IPS DF 6.9 (cell line): Measurements from ENCODE around the gene NKPD1.
"Not testable (repeated sequence)": the region's sequence is repeated elsewhere in the genome, so short reads cannot be mapped to it uniquely, and the experiment has no call there.

Experiments used
- DNase-seq: peaks from one replicate; pipeline ENCODE4 v3.0.0-alpha.2; 2013; ENCODE audit warnings: low read depth, low spot score
- H3K27ac ChIP-seq: one replicate; pipeline ENCODE4 v1.5.1; 2013; ENCODE audit warnings: low read length, control low read depth
- H3K27me3 ChIP-seq: 2 replicates; pipeline ENCODE4 v1.6.1; 2013; ENCODE audit warnings: mild to moderate bottlenecking, low read length; ENCODE audit not compliant: control insufficient read depth, insufficient read depth
- H3K36me3 ChIP-seq: 2 replicates; pipeline ENCODE4 v1.6.1; 2013; ENCODE audit warnings: low read length; ENCODE audit not compliant: control insufficient read depth, insufficient read depth
- H3K4me1 ChIP-seq: 2 replicates; pipeline ENCODE4 v1.6.1; 2013; ENCODE audit warnings: low read length; ENCODE audit not compliant: control insufficient read depth, insufficient read depth
- H3K4me3 ChIP-seq: 2 replicates; pipeline ENCODE4 v1.5.1; 2013; ENCODE audit warnings: mild to moderate bottlenecking, low read length
- H3K9me3 ChIP-seq: 2 replicates; pipeline ENCODE4 v1.6.1; 2013; ENCODE audit warnings: low read length, inconsistent platforms; ENCODE audit not compliant: control insufficient read depth, insufficient read depth
- WGBS: extraction: QIAGEN DNeasy Blood & Tissue Kit; methylation state at CpG from one replicate; pipeline ENCODE4 v1.1.7; 2013; ENCODE audit warnings: mixed read lengths, missing lambda C conversion rate; ENCODE audit not compliant: insufficient read length, insufficient coverage; 5-methylcytosine and 5-hydroxymethylcytosine counted together

NKPD1 gene

GRCh38 chr19:45118591-45119355, 42.0 kb downstream of the NKPD1 start:
- H3K9me3 ChIP-seq, H3K27ac ChIP-seq, DNase-seq, H3K36me3 ChIP-seq, H3K27me3 ChIP-seq, H3K4me3 ChIP-seq, H3K4me1 ChIP-seq: not testable (repeated sequence)
- no CpG with 5 or more reads among the region's 18 CpGs for WGBS

GRCh38 chr19:45118106-45118505, 42.7 kb downstream of the NKPD1 start:
- no peaks in the 10 kb centered on the region; the same call in 1 of the 2 replicates for H3K4me1 ChIP-seq
- no peak for DNase-seq
- H3K36me3 ChIP-seq = no peaks in the 10 kb centered on the region
- H3K27ac ChIP-seq = no peak overlapping the region
- H3K4me3 ChIP-seq = no peak overlapping the region
- no peaks in the 10 kb centered on the region for H3K27me3 ChIP-seq
- no CpG with 5 or more reads among the region's 5 CpGs for WGBS
- H3K9me3 ChIP-seq = no peaks in the 10 kb centered on the region

GRCh38 chr19:45117671-45118070, 43.1 kb downstream of the NKPD1 start:
- no peak overlapping the region for H3K27ac ChIP-seq
- no peak overlapping the region for H3K4me3 ChIP-seq
- H3K9me3 ChIP-seq = no peaks in the 10 kb centered on the region

GRCh38 chr19:45117167-45117594, 43.6 kb downstream of the NKPD1 start:
- H3K4me1 ChIP-seq = no peaks in the 10 kb centered on the region
- no peak overlapping the region for H3K27ac ChIP-seq

More at GRCh38 chr19:45117671-45118070, 43.1 kb downstream of the NKPD1 start:
- H3K36me3 ChIP-seq = no peaks in the 10 kb centered on the region
- no peaks in the 10 kb centered on the region; the same call in 1 of the 2 replicates for H3K4me1 ChIP-seq
- no CpG with 5 or more reads among the region's 12 CpGs for WGBS
- no peaks in the 10 kb centered on the region for H3K27me3 ChIP-seq
- DNase-seq = no peak

GRCh38 chr19:45115809-45116615, 44.8 kb downstream of the NKPD1 start:
- Histone ChIP-seq H3K27me3 (no peaks in the 10 kb centered on the region), H3K9me3 (no peaks in the 10 kb centered on the region), H3K36me3 (no peaks in the 10 kb centered on the region), H3K27ac (no peak overlapping the region), H3K4me3 (no peak overlapping the region), H3K4me1 (no peaks in the 10 kb centered on the region)
- WGBS = no CpG with 5 or more reads among the region's 21 CpGs
- no peak for DNase-seq

More at GRCh38 chr19:45117167-45117594, 43.6 kb downstream of the NKPD1 start:
- H3K4me3 ChIP-seq = no peak overlapping the region
- no peaks in the 10 kb centered on the region for H3K36me3 ChIP-seq
- H3K9me3 ChIP-seq = no peaks in the 10 kb centered on the region
- no peak for DNase-seq
- no CpG with 5 or more reads among the region's 16 CpGs for WGBS
- H3K27me3 ChIP-seq = no peaks in the 10 kb centered on the region

- DNase-seq = no peak
- no peak overlapping the region for H3K4me3 ChIP-seq
- no peaks in the 10 kb centered on the region for H3K27me3 ChIP-seq
- no peaks in the 10 kb centered on the region for H3K9me3 ChIP-seq
- WGBS = no CpG with 5 or more reads among the region's 4 CpGs
- H3K4me1 ChIP-seq = no peaks in the 10 kb centered on the region
- H3K36me3 ChIP-seq = no peaks in the 10 kb centered on the region
- H3K27ac ChIP-seq = no peak overlapping the region
These were observed 46.7 kb downstream of the NKPD1 start for GRCh38 chr19:45114116-45114515.

GRCh38 chr19:45113628-45114027, 47.2 kb downstream of the NKPD1 start:
- no CpG with 5 or more reads among the region's 9 CpGs for WGBS
- no peaks in the 10 kb centered on the region for H3K27me3 ChIP-seq
- DNase-seq = no peak
- H3K4me3 ChIP-seq = no peak overlapping the region
- H3K9me3 ChIP-seq = no peaks in the 10 kb centered on the region
- no peak overlapping the region for H3K27ac ChIP-seq
- no peaks in the 10 kb centered on the region for H3K36me3 ChIP-seq
- no peaks in the 10 kb centered on the region for H3K4me1 ChIP-seq

GRCh38 chr19:45112111-45112827, 48.5 kb downstream of the NKPD1 start:
- WGBS = no CpG with 5 or more reads among the region's 11 CpGs
- no peak overlapping the region for H3K27ac ChIP-seq

More at GRCh38 chr19:45112111-45112827, 48.5 kb downstream of the NKPD1 start:
- Histone ChIP-seq H3K27me3 (no peaks in the 10 kb centered on the region), H3K9me3 (no peaks in the 10 kb centered on the region), H3K4me1 (no peaks in the 10 kb centered on the region), H3K36me3 (no peaks in the 10 kb centered on the region), H3K4me3 (no peak overlapping the region)
- no peak for DNase-seq
